GM18867 (cell line): ENCODE measurements around the gene KRTAP19-8.

Source experiments
- ATAC-seq: cut with Tn5 transposase; IDR thresholded peaks from one replicate; pipeline ENCODE4 v1.9.1; 2021; ENCODE audit warnings: mild to moderate bottlenecking, moderate library complexity; ENCODE audit not compliant: unreplicated experiment

Gene KRTAP19-8, protein sequence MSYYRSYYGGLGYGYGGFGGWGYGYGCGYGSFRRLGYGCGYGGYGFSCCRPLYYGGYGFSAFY

DNA sequence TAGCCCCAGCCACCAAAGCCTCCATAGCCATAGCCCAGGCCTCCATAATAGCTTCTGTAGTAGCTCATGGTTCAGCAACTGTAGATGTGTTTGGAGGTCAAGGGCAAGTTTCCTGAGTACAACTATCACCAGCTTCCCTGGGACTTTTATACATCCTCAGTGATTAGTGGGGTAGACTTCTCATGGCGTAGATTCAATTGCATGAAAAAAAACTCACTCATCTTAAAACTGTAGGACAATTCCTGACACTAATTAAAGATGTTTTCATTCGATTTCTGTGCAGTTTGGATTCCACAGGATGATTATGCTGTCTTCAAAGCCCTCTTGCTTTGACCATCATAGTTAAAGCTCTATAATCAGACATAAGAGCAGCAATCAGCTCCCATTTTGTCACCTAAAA lies at the start of gene KRTAP19-8:
KRTAP19-8 (minus strand) TSS at position 101 of the 400 bp plus-strand sequence; CDS start at position 68, 33 bp downstream.
- no peak for ATAC-seq

DNA sequence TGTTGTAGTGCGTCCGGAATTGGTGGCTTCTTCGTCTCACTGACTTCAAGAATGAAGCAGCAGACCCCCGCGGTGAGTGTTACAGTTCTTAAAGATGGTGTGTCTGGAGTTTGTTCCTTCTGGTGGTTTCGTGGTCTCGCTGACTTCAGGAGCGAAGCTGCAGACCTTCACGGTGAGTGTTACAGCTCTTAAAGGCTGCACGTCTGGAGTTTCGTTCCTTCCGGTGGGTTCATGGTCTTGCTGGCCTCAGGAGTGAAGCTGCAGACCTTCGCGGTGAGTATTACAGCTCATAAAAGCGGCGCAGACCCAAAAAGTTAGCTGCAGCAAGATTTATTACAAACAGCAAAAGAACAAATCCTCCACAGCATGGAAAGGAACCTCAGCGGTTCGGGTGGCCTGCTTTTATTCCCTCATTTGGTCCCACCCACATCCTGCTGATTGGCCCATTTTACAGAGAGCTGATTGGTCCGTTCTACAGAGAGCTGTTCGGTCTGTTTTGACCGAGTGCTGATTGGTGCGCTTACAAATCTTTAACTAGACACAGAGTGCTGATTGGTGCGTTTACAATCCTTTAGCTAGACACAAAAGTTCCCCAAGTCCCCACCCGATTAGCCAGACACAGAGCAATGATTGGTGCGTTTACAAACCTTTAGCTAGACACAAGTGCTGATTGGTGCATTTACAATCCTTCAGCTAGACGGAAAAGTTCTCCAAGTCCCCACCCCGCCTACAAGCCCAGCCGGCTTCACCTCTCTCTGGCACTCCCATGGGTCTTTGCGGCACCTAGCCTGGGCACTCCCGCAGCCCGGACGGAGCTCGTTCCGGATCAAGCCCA lies 49.6 kb upstream of the KRTAP19-8 start:
- ATAC-seq, result no peak

DNA sequence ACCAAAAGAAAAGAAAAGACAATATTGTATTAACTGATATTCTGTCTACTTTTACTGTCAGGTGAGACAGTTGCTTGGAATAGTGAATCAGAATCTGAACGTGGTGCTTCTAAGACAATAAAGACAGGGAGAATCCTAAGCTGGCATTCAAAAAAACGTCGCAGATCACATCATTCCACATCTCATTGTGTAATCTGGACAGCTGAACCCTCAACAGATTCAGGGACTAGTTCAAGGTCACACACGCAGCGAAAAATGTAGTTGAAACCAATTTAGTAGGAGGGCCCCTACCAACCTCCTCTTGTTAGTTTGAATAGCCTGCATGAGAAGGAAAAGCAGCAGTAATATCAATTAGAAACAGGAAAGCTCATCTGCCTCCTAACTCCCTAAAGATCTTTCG lies 46.4 kb upstream of the KRTAP19-8 start:
- no peak for ATAC-seq

DNA sequence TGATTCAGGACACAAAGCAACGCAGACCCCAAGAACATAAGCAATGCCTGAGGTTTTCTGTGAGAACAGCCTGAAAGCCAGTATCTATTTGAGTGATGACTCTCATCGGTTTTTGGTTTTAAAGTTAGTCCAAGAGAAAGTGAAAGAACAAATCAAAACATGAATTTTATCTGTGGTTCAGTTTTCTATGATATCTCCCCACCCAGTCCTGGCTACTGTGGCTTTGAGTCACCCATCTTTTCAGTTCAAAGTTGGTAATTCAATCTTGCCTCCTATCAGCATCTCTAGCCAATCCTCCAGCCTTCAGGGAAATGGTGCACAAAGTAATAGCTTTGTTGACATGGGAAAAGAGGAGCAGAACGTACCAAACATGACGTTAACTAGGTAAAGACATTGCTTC lies 40.5 kb upstream of the KRTAP19-8 start:
- peak; percentile 95 for ATAC-seq

DNA sequence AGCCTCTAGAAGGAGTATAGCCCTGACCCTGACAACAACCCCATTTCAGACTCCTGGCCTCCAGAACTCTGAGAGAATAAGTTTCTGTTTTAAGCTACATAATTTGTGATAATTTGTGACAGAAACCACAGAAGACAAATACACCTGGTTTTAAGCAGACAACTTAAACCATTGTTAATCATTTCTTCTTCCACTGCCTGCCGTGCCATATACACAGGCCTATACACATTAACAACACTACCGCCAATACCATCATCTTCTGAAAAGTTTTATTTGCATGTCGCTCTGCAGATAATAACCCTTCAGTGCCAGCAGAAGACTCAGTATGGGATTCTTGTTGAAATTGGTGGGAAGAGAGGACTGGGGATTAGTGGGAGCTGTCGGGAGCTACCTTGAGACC lies 39.9 kb upstream of the KRTAP19-8 start:
- peak; percentile 23 for ATAC-seq

DNA sequence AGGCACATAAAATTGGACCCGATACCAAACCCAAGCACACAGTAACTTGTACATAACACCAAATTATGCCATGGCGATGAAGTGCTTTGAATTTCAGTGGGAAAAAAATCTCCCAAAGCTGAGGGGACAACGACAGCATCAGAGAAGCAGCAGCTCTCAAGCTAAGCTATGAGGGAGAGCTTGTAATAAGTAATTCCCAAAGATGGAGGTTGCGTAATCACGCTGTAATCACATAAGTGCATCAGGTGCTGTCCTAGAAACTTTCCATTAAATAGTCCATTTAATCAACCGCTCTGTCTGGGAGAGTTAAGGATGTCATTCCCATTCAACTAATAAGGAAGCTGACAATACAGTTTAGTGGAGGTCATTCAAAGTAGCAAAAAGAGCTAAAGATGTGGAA lies 37.6 kb upstream of the KRTAP19-8 start:
- ATAC-seq, result no peak

DNA sequence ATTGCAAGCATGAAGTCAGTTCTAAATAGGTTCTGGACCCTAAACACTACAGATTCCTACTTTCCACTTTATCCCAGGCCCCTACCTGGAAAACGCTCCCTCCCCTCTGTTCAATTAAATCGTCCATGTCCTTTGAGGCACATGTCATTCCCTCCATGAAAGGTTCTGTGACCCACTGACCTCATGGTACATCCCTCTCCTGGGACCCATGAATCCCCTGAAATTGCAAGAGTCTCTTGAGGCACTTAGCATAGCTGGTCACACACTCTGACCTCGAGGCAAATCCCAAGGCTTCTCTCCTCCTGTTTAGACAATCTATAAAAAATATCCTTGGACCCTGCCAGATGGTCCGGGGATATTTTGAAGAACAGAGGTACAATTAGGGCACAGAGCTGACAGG lies 34.3 kb upstream of the KRTAP19-8 start:
- no peak for ATAC-seq

DNA sequence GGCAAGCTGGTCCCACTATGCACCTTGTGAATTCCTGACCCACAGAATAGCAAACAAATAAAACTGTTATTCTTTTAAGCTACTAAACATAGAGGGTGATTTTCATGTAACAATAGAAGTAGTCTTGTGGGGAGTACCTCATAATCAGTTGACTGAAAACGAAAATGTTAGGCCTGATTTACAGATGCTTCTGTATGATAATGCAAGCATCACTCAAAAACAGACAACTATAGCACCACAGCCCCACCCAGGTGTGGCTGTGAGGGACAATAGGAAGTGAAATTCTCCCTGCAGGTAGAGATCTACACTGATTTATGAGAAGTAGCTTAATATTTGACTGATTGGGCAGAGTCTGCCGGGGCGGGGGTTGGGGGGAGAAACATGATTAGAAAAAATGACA lies 26.5 kb upstream of the KRTAP19-8 start:
- peak; percentile 71 for ATAC-seq

DNA sequence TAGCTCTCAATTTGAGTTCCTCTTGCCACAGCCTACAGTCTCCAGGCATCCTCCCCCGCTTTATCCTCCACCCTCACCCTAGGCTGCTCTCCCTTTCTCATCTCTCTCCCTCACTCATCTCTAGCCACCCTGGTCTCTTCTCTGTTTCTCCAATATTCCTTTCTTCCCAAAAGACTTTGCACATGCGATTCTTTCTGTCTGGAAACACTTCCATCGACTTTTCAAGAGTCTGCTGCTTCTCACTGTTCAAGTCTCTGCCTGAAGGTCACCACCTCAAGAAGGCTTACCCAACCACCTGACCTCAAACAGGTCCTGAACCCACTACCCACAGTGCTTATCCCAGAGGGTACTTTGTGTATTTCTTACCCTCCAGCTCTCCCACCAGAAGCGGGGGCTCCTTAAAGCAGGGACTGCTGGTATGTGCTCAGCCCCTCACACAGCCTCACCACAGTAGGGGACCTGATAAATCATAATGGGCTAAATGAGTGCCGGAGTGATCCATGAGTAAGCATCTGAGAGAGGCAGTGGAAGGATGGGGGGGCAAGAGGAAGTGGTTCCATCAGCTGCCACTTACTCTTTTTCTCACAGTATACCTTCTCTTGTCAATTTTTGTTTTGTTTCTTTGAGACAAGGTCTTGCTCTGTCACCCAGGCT lies 14.3 kb upstream of the KRTAP19-8 start:
- ATAC-seq, result no peak

DNA sequence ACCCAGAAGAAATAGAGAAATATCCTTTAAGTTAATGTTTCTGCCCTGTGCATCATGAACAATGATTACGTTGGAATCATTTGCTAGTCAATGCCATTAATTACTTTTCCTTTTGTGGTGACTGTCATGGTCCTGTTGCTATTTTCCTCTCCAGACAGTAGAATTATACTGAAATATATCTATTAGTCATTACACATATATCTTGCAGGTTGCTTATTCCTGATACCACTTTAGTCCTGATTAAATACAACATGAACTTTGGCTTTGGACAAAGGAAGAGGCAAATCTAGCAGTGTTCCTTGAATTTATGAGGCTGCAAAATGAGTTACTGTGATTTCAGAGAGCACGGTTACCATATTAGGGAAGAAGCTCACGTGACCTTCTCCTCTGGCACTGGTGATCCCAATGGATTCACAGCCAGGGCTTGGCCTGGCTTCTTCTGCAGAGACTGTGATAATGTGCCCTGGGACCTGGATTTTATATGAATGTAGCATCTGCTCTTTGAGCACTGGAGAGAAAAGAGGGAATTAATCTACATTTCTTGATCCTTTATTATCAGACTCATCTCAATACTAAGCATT lies 12.4 kb upstream of the KRTAP19-8 start:
- no peak for ATAC-seq

DNA sequence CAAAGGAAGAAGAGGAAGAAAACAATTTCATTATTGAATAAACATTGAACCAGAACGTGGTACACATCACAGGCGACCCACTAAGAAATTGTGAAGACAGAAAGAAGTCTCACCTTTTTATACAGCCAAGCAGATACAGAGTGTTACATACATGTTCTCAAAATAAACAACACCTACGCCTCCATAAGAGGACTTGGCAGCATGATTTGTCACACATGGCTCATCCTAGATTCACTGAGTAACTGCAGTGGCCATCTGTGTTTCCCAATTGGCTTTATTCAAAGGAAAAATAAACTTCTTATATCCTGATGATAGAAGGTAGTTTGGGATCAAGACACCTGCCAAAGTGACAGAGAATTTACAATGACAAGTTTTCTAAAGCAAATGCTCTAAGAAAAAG lies 7.6 kb upstream of the KRTAP19-8 start:
- no peak for ATAC-seq

DNA sequence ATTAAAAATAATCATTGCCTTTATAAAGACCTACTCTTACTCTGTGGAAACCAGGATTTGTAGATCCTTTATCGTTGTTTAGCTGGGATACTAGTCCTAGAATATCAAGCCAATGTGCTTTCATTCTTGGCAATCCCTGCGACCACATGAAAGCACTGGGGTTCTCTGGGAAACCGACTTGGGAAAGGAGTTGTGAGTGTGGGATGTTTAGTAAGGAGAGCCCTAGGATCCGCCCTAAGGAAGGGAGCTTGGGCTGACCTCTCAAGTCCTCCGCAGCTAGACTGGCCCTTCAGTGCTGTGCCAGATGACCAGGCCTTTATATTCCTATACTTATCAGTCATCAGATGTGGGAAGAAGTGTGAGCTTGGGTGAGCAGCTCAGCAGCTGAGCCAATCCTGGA lies 5.2 kb upstream of the KRTAP19-8 start:
- no peak for ATAC-seq

DNA sequence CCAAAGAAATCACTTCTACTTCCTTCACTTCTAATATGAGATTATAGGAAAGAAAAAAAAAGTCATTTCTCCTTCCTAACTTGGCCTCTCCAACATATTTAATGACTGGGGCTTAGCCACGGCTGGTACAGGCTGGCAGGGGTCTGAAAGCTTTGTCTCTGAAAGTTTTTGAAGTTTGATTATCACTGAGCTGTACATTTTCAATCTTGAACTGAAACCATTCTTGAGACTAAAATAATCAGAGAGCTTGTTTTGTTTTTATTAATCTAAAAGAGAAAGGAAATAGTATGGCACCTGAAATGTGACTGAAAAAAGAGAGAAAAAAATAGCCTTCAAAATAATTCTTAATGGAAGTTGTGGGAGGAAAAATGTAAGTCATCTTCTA lies 3.8 kb upstream of the KRTAP19-8 start:
- peak; percentile 57 for ATAC-seq

DNA sequence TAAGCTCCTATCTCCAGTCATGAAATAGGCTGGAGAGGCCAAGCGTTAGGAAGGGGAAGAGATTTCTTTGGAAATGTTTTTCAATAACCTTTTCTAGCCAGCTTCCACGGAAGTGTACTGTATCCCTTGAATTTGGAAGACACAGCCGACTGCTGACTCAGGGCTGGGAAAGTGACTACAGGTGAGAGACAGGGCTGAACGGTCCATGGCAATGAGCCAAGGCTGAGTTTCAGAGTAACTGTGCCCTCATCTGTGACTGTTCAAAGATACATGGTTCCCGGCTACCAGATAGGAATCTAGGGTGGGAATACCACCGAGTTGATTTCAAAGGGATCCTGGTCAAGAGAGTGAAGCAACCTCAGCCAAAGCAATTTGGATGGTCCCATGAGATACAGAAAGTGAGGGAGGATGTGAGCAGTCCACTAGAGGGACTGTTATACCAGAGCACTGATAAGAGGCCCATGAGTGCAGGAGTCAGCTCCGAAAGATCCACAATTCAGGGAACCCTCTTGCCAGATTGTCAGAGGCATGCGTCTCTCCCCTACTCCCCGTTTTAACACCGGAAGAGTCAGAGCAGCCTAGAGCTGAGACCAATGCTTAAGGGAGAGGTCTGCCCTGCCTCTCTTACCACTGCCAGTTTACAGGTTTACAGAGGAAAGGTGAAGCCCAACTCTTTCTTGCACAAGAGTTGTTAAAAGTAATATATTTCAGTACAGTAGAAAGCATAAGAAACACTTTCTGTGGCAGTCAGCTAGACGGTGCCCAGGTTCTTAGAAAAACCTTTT lies 3.2 kb upstream of the KRTAP19-8 start:
- peak; percentile 64 for ATAC-seq

DNA sequence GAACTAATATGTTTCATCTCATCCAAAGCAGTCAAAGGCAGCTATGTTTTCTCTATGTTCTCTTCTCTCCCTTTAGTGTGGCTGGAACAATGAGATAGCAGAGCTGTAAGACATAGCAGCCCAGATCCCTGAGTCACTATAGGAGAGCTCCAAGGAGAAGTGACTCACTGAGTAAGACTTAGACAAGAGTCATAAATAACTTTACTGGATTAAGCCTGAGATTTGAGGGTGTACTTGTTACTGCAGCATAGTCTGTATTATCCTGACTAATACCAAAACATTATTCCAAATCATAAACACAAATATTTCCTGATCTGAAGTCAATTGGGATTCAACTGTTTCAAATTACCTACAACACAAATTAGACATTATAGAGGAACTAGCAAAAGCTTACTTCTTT lies 3.9 kb downstream of the KRTAP19-8 start:
- ATAC-seq, result no peak

DNA sequence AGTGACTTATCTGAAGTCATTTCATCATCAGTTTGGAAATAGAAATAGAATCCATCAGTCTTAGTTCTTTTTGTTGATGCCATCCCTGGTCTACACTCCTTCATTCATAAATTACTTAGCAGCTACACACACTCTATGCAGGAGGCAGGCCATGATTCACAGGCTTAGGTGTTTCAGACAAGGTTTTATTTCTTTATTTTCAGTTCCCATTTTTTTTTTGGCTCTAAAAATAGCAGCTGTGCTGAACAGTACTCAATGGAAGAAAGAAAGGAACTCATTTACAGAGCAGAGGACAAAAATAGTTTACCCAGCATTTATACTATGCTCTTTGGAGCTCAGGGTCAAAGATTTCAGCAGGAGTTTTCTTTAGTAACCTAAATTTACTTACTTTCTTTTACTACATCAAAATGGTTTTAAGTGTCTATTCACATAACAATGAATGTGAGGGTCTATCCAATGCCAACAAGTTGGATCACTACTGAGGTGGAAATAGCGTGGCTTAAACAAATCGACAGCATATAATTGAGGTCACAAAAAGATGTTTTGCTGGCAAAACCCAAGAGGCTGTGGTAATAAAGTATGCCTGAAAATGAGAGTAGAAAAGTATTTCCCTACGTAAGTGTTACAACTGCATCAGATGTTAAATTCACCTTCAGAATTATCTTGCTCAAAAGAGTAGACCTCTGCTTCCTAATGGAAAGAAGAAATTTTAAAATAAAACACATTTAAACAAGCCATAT lies 7.7 kb downstream of the KRTAP19-8 start:
- ATAC-seq, result peak; percentile 89

DNA sequence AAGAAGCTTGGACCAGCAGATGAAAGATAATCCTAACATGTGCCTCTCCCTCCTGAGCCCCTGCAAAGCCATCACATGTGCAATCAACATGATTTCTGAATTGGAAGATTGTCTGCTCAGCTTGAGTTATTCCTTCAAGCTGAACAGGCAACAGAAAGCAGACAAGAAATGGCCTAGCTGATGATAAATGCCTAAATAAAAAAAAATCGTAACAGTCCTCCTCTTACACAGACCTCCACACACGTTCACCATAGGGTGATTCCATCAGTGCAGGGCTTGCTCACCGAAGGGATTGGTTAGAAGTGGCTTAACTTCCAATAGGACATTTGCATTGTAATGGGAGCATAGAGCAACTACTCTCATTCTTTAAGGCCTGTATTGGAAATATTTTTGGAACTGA lies 14.6 kb downstream of the KRTAP19-8 start:
- ATAC-seq, result no peak

DNA sequence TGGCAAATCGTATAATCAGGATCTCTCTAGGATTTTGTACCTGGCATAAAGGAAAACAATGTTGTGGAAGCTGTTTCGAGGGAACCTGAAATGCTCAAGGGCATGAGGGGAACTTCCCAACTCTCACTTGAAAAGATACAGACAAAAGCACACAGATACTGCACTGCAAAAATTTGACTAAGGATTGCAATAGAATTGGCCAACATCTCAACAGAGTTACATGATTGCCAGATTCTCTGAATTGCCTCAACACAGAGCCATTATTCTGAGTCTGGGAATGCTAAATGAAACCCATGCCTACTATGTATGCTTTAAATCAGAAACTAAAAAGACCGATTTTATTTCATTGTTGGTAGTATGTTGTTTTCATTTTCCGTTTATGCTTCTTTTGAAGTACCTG lies 16.0 kb downstream of the KRTAP19-8 start:
- ATAC-seq, result no peak

DNA sequence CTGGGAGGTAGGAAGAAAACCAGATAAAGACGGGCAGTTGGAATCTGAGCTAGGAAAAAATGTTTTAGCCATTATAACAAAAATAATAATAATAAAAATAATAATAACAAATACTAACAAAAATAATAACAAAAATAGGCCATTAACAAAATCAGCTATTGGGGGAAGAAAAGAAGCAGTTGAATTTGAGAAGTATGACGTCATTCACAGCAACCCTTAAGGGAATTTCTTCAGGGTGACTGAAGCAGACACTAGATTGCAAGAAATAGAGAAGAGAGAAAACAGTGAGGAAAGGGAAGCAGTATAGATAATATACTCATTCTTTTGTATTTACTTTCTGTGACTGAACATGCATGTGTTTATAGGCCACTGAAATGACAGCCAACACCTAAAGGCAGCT lies 20.0 kb downstream of the KRTAP19-8 start:
- ATAC-seq, result no peak

DNA sequence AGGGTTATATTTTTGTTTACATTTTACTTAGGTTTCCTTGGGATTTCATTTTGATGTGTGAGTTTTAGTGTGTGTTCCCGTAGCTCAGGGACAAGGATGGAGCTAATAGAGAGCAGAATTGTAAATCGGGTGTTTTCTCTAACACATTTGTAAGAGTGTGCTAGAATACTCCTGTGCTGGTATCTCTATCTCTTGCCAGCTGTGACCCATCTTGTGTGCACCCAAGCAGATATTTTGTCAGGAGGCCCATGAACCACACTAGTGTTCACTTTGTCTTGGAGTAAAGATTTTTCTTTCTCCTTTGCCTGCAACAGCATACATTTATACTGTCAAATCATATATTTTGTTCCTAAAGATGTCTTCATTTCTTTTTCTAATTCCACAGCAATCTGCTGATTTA lies 23.4 kb downstream of the KRTAP19-8 start:
- ATAC-seq, result no peak
